ENCODE measurements around the gene CLMP.

CLMP gene

GRCh38 chr11:123054301-123055065, 140.6 kb downstream of the CLMP start:
- H3K4me3 ChIP-seq (ENCODE audit: low read depth, low read length) = no peak overlapping the region
- peak; percentile 56; the same call in 1 of the 2 replicates for TF ChIP-seq CTCF (IDR thresholded peaks at IDR 0.05; ENCODE audit: borderline replicate concordance, insufficient read depth, low read depth, low read length)

- no peak for TF ChIP-seq CTCF (IDR thresholded peaks at IDR 0.05; ENCODE audit: borderline replicate concordance, insufficient read depth, low read depth, low read length)
- no peak overlapping the region for H3K4me3 ChIP-seq (ENCODE audit: low read depth, low read length)
These were observed 141.9 kb downstream of the CLMP start for GRCh38 chr11:123052901-123053721.

GRCh38 chr11:123051634-123052033, 143.4 kb downstream of the CLMP start:
- no peak overlapping the region for H3K4me3 ChIP-seq (ENCODE audit: low read depth, low read length)
- no peak for TF ChIP-seq CTCF (IDR thresholded peaks at IDR 0.05; ENCODE audit: borderline replicate concordance, insufficient read depth, low read depth, low read length)

GRCh38 chr11:123051146-123051545, 143.9 kb downstream of the CLMP start:
- H3K4me3 ChIP-seq (ENCODE audit: low read depth, low read length) = no peak overlapping the region
- no peak for TF ChIP-seq CTCF (IDR thresholded peaks at IDR 0.05; ENCODE audit: borderline replicate concordance, insufficient read depth, low read depth, low read length)

GRCh38 chr11:123047947-123048293, 147.1 kb downstream of the CLMP start:
- no peak for TF ChIP-seq CTCF (IDR thresholded peaks at IDR 0.05; ENCODE audit: borderline replicate concordance, insufficient read depth, low read depth, low read length)
- no peak overlapping the region for H3K4me3 ChIP-seq (ENCODE audit: low read depth, low read length)

- no peak for TF ChIP-seq CTCF (IDR thresholded peaks at IDR 0.05; ENCODE audit: borderline replicate concordance, insufficient read depth, low read depth, low read length)
- no peak overlapping the region for H3K4me3 ChIP-seq (ENCODE audit: low read depth, low read length)
These were observed 147.6 kb downstream of the CLMP start for GRCh38 chr11:123047266-123047946.
